HG03097 (cell line): ENCODE data around the gene STARD10.
A peak's percentile ranks its signal among the peaks of the same experiment; 100 is the strongest.
"Not testable (repeated sequence)": the region's sequence is repeated elsewhere in the genome, so short reads cannot be mapped to it uniquely, and the experiment has no call there.

ENCODE experiments used
- ATAC-seq: cut with Tn5 transposase; IDR thresholded peaks from one replicate; pipeline ENCODE4 v1.9.1; 2021; ENCODE audit not compliant: unreplicated experiment, low FRiP score

The STARD10 gene, protein sequence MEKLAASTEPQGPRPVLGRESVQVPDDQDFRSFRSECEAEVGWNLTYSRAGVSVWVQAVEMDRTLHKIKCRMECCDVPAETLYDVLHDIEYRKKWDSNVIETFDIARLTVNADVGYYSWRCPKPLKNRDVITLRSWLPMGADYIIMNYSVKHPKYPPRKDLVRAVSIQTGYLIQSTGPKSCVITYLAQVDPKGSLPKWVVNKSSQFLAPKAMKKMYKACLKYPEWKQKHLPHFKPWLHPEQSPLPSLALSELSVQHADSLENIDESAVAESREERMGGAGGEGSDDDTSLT

GRCh38 chr11:72793425-72794367, at the start of gene STARD10:
Gene STARD10, minus strand, starts transcription at chr11:72794047. Its CDS starts 12,866 bp downstream, at chr11:72781181.
- ATAC-seq: peak; percentile 90

- no peak for ATAC-seq
Observed at GRCh38 chr11:72842653-72843330, 48.9 kb upstream of the STARD10 start.

DNA sequence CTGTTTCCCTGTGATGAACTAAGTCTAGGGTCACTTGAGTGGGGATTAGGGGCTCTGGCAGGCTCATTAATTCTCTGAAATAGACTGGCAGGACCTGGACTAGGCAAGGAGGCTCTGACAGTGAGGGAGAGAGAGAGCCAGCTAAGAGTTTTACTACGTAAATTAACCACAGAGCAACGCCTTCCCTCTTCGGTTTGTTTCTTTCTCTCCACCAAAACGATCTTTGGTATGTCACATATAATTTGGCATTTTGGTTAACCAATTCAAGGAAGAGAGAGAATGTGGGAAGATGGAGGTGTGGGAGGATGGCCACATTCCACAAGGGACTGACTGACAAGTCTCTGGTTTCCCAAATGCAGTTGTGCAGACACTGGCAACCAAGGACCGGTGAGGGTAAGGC, 48.3 kb upstream of the STARD10 start:
- ATAC-seq: no peak

DNA sequence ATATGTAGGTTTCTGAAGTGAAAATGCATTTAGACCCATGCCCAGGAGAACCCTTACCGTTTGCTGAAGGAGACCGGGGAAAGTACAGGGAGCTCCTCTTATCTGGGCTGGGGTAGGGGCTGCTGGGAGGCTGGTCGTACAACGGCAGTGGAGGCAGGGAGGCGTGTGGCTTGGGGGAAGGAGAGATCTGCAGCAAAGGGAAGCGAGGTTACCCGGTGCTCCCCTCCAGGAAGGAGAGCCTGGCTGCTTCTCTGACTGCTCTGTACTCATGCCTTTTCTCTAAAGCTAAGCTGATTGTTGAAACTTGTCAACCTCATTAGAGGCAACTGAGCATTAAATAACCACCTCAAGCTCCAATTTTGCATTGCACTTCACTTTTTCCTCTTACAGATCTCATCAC, 47.5 kb upstream of the STARD10 start:
- ATAC-seq: no peak

DNA sequence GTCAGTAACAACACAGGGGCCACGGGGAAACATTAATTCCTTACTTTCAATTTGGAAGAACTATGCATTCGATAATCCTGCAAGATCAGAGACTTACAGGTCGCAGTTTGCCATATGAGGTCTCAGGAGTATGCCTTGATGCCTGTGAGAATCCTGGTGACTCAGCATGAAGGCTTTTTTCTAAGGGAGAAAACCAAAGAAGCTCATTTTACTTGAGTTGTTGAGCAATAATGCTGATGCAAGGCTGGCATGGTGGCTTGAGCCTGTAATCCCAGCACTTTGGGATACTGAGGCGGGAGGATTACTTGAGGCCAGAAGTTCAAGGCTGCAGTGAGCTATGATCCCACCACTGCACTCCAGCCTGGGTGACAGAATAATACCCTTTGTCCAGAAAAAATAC, 46.9 kb upstream of the STARD10 start:
- no peak for ATAC-seq

DNA sequence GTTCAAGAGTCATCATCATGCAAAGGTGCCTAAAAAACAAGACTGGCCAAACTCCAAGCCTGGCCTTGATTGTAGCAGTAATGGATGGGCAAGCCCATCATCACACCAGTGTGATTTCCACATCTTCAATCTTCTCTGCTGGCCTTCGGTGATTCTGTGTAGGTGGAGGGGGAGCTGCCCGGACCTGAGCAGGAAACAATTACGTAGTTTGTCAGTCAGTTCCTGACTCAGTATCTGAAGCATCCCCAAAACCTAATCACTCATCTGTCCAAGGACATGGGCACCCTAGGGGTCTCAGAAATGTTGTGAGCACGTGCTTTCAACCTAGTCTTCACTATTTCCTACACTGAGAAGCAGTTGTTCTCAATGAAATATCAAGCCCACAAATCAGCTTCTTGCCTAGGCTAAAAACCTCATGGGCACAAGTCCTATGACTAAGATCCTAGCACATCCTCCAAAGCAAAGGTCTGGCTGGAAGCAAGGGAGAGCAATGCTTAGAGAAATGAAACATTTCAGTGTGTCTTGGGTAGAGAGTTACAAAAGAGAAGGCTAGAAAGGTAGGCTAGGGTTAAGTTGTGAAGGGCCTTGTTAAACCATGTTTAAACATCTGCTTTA, 45.0 kb upstream of the STARD10 start:
- ATAC-seq: no peak

DNA sequence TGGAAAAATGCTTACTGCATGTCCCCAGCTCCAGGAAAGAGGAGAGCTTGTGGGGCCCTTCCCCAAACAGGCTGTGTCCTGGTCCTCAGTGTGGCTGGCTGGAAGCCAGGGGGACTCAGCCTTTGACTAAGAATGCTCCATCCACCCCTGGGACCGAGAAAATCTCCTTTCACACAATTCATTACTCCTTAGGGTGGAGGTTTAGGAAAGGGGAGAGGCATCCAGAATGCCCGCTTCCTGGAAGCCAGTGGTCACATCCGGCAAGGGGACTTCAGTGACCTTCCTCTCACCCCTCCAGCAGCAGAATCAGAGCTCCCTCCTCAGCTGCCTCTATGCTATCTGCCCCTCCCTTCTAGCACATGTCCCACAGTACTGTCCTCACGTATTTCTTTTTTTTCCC, 42.3 kb upstream of the STARD10 start:
- ATAC-seq: no peak

- no peak for ATAC-seq
Observed at GRCh38 chr11:72834905-72835304, 41.1 kb upstream of the STARD10 start.

GRCh38 chr11:72833811-72834493, 40.1 kb upstream of the STARD10 start:
- no peak for ATAC-seq

DNA sequence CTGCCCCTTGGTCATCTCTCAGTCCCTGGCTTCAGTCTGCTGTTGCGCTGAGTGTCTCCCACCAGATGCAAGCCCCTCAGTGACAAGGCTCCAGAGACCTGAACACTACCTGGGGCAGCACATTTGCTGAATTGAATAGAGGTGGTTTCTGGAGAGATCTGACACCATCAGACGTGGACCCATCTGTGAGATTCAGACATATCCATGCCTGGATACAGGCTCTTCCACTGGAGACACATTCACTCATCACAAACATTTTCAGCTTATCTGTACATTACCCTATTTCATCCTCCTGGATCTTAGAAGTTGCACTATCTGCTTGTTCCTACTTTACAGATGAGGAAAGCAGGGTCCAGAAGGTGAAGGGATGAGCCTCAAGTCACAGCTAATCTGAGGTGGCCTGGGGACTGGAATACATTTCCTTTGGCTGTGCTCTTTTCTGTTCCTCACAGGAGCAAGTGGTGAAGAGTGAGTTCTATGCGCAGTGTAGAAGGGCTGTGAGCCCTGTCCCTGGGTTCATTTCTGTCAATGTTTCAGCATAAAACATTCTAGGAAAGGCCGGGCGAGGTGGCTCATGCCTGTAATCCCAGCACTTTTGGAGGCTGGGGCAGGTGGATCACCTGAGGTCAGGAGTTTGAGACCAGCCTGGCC, 39.4 kb upstream of the STARD10 start:
- ATAC-seq: no peak

DNA sequence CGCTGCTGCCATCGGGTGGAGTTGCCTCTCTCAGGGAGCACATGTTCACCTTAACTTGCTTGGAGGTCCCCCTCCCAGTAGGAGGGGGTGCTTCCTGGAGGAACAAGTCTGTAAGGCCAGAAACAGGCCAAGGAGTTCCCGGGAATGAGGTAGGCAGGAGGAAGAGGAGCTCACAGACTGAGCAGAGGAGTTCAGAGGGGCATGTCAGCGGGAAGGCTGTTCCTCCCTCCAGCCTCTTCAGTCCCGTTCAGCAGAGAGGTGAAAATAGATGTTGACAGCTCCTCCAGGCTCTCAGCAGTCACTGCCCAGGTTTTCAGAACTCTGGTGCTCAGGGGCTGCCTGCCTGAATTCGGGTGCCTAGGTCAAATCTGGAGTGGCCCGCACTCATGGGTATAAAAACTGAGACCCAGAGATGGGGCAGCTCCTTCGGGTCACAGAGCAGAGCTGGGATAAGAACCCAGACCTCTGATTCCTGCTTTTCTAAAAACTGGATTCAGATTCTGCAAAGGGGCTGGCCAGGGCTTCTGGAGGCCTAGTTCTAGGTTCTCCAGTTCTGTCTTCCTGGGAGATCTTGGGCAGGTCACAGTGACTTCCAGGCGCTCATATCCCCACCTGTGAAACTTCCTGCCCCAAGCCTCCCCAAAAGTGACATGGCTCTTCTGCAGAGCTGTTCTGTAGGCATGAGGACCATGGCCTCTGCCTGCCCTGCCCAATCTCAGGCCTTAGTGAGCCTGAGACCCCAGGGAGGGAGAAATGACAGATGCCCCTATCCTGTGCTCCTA, 38.6 kb upstream of the STARD10 start:
- no peak for ATAC-seq

DNA sequence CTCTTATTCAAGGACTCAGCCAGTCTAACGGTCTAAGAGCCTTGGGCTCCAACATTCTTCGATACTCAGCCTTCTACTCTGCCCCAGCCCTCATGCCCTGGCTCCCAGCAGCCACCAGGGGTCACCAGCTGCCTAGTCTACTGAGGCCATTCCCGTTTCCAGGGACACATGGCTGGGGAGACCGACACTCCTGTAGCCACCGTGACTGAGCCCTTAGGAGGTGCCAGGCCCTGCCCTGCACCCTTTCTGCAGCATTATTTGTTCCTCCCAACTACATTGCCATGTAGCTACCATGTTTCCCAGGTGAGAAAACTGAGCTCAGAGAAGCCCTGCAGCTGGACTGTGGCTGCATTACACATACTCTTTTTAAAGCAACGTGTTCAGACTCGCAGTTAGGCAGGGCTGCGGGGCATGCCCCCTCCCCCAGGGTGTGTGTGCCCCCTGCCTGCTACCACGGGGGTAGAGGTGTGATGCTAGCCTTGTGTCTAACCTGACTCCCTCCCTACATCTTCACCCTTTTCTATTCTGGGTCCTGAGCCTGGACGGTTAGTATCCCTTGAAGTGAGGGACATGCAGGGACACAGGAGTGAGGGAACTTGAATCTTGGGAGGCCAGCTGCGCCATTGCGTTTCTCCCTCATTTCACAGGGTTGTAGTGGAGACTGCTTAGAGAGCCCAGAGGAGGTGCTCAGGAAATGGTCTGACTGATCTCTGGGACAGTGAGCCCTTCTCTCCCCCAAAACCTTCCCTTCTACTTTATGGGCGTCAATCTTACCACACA, 37.9 kb upstream of the STARD10 start:
- ATAC-seq: no peak

DNA sequence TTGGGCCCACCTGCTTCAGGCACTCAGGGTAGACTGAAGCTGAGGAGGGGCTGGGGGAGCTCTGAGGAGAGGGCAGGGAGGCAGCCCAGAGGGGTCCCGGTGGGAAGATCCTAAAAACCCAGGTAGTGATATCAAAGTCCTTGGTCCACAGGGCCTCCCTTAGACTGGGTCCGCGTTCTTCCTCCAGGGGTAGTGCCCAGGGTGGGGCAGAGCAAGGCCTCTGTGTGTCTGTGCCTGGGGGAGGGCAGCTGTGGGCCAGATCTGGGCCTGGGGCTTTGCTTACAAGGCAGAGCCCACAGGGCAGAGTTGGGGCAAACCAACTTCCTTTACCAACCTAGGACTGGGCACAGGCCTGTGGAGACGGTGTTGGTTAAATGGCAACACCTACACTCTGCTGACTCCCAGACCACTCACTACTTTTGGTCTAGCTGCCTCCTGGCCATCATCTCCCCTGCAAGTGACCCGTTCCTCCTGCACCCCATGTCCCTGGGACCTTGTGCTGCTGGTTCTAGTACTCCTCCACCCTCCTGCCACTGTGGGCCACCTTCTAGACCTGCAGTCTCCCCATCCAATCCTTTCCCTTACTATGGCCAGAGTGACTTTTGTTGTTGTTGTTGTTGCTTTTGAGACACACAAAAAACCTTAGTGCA, 36.2 kb upstream of the STARD10 start:
- no peak for ATAC-seq

DNA sequence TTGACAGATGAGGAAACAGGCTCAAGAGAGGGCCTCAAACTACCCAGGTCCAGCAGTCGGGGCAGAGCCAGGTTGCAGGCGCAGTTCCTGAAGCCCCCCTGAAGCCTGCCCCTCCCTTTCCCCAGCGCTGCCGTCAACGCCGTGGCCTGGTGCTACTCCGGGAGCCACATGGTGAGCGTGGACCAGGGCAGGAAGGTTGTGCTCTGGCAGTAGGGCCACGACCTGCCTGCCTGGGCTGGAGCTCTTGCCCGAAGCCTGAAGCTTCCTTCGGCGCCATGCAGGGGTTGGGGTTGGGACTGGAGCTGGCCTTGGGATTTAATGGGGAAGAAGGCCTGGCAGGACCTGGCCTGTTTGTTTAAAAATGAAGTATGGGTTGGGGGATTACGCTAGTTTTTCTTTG, 35.3 kb upstream of the STARD10 start:
- no peak for ATAC-seq

DNA sequence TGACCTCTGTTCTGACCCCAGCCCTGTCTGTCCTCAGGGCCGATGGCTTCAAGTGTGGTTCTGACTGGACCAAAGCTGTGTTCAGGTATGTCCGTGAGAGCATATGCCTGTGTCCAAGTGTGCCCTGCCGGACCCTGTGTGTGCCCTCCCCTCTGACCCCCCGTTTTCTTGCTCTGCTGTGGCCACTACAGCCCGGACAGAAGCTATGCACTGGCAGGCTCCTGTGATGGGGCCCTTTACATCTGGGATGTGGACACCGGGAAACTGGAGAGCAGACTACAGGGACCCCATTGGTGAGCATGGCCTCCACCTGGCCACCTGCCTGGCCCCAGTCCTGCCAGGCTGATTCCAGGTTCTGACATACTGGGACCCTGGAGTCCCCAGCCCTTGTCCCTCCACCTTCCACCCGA, 34.9 kb upstream of the STARD10 start:
- ATAC-seq: no peak

DNA sequence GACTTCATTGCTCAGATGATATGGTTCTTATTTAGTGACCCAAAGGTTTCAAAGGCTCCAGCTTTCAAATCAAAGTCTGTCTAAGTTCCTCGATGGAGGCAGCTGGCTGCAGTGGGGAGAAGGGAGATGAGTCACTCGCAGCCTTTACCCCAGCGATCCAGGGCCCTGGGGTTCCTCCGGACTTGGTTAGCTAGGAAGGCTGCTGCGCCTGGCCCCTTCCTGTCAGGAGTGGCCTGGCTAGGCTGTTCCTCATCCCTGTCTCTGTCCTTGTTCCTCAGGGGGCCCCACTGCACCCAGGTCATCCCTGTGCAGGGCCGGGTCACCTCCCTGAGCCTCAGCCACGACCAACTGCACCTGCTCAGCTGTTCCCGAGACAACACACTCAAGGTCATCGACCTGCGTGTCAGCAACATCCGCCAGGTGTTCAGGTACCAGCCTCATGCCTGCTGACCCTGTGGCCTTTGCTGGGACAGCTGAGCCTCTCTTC, 34.3 kb upstream of the STARD10 start:
- ATAC-seq: no peak

- ATAC-seq: not testable (repeated sequence)
Observed at GRCh38 chr11:72827656-72828055, 33.8 kb upstream of the STARD10 start.
